Spinal cord (tissue), 10 donors: Measurements from ENCODE around the gene HNRNPL. TPM values are rescaled to one million over a fixed set of nuclear protein-coding genes. Genes with fewer than 3 reads are reported as not detected.

Source experiments
- DNase-seq, 6 donors: peaks; one replicate each; pipeline versions ENCODE4 v3.0.0 to v3.0.0-alpha.2; 2013 to 2015; ENCODE audit warnings: low spot score in 6 of 6, low read depth in 4 of 6
- H3K27ac ChIP-seq: one replicate; pipeline ENCODE4 v1.5.1; 2013; ENCODE audit warnings: low read depth, low read length, control low read depth
- H3K27me3 ChIP-seq: one replicate; pipeline ENCODE4 v1.6.1; 2013; ENCODE audit warnings: low read length; ENCODE audit not compliant: control insufficient read depth, insufficient read depth
- H3K36me3 ChIP-seq: one replicate; pipeline ENCODE4 v1.6.1; 2013; ENCODE audit warnings: low read length; ENCODE audit not compliant: control insufficient read depth, insufficient read depth
- H3K4me1 ChIP-seq: one replicate; pipeline ENCODE4 v1.6.1; 2013; ENCODE audit warnings: low read length; ENCODE audit not compliant: control insufficient read depth, insufficient read depth
- H3K4me3 ChIP-seq: one replicate; pipeline ENCODE4 v1.5.1; 2013; ENCODE audit warnings: low read depth, low read length, control low read depth
- H3K9me3 ChIP-seq: one replicate; pipeline ENCODE4 v1.6.1; 2013; ENCODE audit warnings: low read length; ENCODE audit not compliant: control insufficient read depth, insufficient read depth
- WGBS: methylation state at CpG from one replicate; pipeline ENCODE4 v1.1.5; 2013; ENCODE audit warnings: missing lambda C conversion rate; ENCODE audit not compliant: insufficient coverage; 5-methylcytosine and 5-hydroxymethylcytosine counted together
- polyA plus RNA-seq, 2 donors: library from polyadenylated mRNA; unstranded; fragments of 120-200 nt; gene quantifications; one replicate each; pipeline ENCODE4 v1.2.1, GENCODE V29; 2013; ENCODE audit not compliant: insufficient read length in 2 of 2
- total RNA-seq, 2 donors: library from RNA; depleted of rRNA in 1 of 2; stranded (reverse); fragments of 120-200 nt in 1 of 2; fragments of >200 nt in 1 of 2; gene quantifications; one replicate each; pipeline versions ENCODE4 v1.2.3 to v1.2.4, GENCODE V29; 2013 to 2014
- donor health status: healthy.

HNRNPL gene
- total and polyA plus RNA-seq, 4 donors = 214 to 338 (median 293) TPM

GRCh38 chr19:38840583-38840968 is 9.2 kb downstream of the HNRNPL start:
- Histone ChIP-seq H3K27ac (no peak overlapping the region), H3K4me1 (no peaks in the 10 kb centered on the region), H3K36me3 (peaks cover 95% of the 10 kb centered on the region), H3K9me3 (no peaks in the 10 kb centered on the region), H3K4me3 (no peak overlapping the region), H3K27me3 (no peaks in the 10 kb centered on the region)
- whole genome bisulfite sequencing = 87% methylated on average over 5 of the region's 5 CpGs
- no peak for DNase-seq

- Histone ChIP-seq H3K36me3 (peaks cover 95% of the 10 kb centered on the region), H3K27ac (no peak overlapping the region), H3K27me3 (no peaks in the 10 kb centered on the region), H3K4me3 (no peak overlapping the region), H3K9me3 (no peaks in the 10 kb centered on the region), H3K4me1 (no peaks in the 10 kb centered on the region)
- no peak for DNase-seq
- 83% methylated on average over 8 of the region's 28 CpGs for WGBS
Observed at GRCh38 chr19:38839816-38840582, 9.8 kb downstream of the HNRNPL start.

GRCh38 chr19:38838986-38839761 is 10.6 kb downstream of the HNRNPL start:
- Histone ChIP-seq H3K27me3 (no peaks in the 10 kb centered on the region), H3K27ac (no peak overlapping the region), H3K4me1 (no peaks in the 10 kb centered on the region), H3K36me3 (peaks cover 88% of the 10 kb centered on the region), H3K9me3 (no peaks in the 10 kb centered on the region), H3K4me3 (no peak overlapping the region)
- no peak for DNase-seq
- WGBS = 94% methylated on average over 10 of the region's 12 CpGs

- no peak overlapping the region for H3K27ac ChIP-seq
- no peak overlapping the region for H3K4me3 ChIP-seq
- H3K4me1 ChIP-seq = no peaks in the 10 kb centered on the region
- H3K36me3 ChIP-seq = peaks cover 81% of the 10 kb centered on the region
- WGBS = 94% methylated on average over 16 of the region's 19 CpGs
- no peaks in the 10 kb centered on the region for H3K9me3 ChIP-seq
- H3K27me3 ChIP-seq = no peaks in the 10 kb centered on the region
- DNase-seq = no peak
Observed at GRCh38 chr19:38838208-38838985, 11.4 kb downstream of the HNRNPL start.

- WGBS = 97% methylated on average over 7 of the region's 7 CpGs
- Histone ChIP-seq H3K9me3 (no peaks in the 10 kb centered on the region), H3K27ac (no peak overlapping the region), H3K4me3 (no peak overlapping the region), H3K27me3 (no peaks in the 10 kb centered on the region), H3K36me3 (peaks cover 74% of the 10 kb centered on the region), H3K4me1 (peaks cover under 1% of the 10 kb centered on the region)
- no peak for DNase-seq
Observed at GRCh38 chr19:38837656-38838121, 12.1 kb downstream of the HNRNPL start.

- no peak for DNase-seq
- no peak overlapping the region for H3K27ac ChIP-seq
- no peaks in the 10 kb centered on the region for H3K27me3 ChIP-seq
- H3K4me3 ChIP-seq = no peak overlapping the region
- no peaks in the 10 kb centered on the region for H3K9me3 ChIP-seq
- peaks cover 7% of the 10 kb centered on the region for H3K4me1 ChIP-seq
- peaks cover 68% of the 10 kb centered on the region for H3K36me3 ChIP-seq
- WGBS = 95% methylated on average over 5 of the region's 6 CpGs
Observed at GRCh38 chr19:38836983-38837626, 12.7 kb downstream of the HNRNPL start.

- no peak for DNase-seq
- no peak overlapping the region for H3K4me3 ChIP-seq
- H3K9me3 ChIP-seq = no peaks in the 10 kb centered on the region
- no peak overlapping the region for H3K27ac ChIP-seq
- 83% methylated on average over 6 of the region's 8 CpGs for WGBS
- H3K4me1 ChIP-seq = peaks cover 10% of the 10 kb centered on the region
- H3K27me3 ChIP-seq = no peaks in the 10 kb centered on the region
- H3K36me3 ChIP-seq = peaks cover 62% of the 10 kb centered on the region
Observed at GRCh38 chr19:38836159-38836982, 13.4 kb downstream of the HNRNPL start.

- no peak for DNase-seq
- peaks cover 55% of the 10 kb centered on the region for H3K36me3 ChIP-seq
- WGBS = 86% methylated on average over 3 of the region's 6 CpGs
- H3K4me3 ChIP-seq = no peak overlapping the region
- no peak overlapping the region for H3K27ac ChIP-seq
- peaks cover 21% of the 10 kb centered on the region for H3K4me1 ChIP-seq
- no peaks in the 10 kb centered on the region for H3K27me3 ChIP-seq
- H3K9me3 ChIP-seq = no peaks in the 10 kb centered on the region
Observed at GRCh38 chr19:38834590-38834989, 15.2 kb downstream of the HNRNPL start.
